Measurements from ENCODE around the gene NOC3L. TPM values are rescaled to one million over a fixed set of nuclear protein-coding genes. Genes with fewer than 3 reads are reported as not detected.

NOC3L gene
- 25.7 TPM for polyA plus RNA-seq (2013, experiment 1 of 2)
- 24.0 TPM for polyA plus RNA-seq (2013, experiment 2 of 2)

GRCh38 chr10:94362360-94363250, at the start of gene NOC3L:
NOC3L (minus strand) TSS chr10:94362939; CDS start chr10:94362838, 101 bp downstream.
- peaks cover 34% of the 10 kb centered on the region for H3K27me3 ChIP-seq (ENCODE audit: insufficient read depth, low read length)
- peak within 1 kb of the TSS; percentile 73 for H3K27ac ChIP-seq (ENCODE audit: low read depth, low read length)
- H3K36me3 ChIP-seq (ENCODE audit: insufficient read depth, low read length) = peaks cover 39% of the 10 kb centered on the region
- H3K9me3 ChIP-seq (ENCODE audit: insufficient read depth, low read depth, low read length) = no peaks in the 10 kb centered on the region
- 1% methylated on average over 55 of the region's 55 CpGs for WGBS
- peak within 1 kb of the TSS; percentile 86 for H3K9ac ChIP-seq (ENCODE audit: low read depth, low read length)
- H3K4me1 ChIP-seq (ENCODE audit: insufficient read depth, low read length) = peaks cover 13% of the 10 kb centered on the region
- H3K4me3 ChIP-seq (ENCODE audit: low read length) = peak within 1 kb of the TSS; percentile 99

GRCh38 chr10:94412449-94412848, 49.7 kb upstream of the NOC3L start:
- H3K9me3 ChIP-seq (ENCODE audit: insufficient read depth, low read depth, low read length) = no peaks in the 10 kb centered on the region
- no peak overlapping the region for H3K4me3 ChIP-seq (ENCODE audit: low read length)
- H3K27me3 ChIP-seq (ENCODE audit: insufficient read depth, low read length) = no peaks in the 10 kb centered on the region
- H3K9ac ChIP-seq (ENCODE audit: low read depth, low read length) = no peak overlapping the region
- peaks cover 2% of the 10 kb centered on the region; the same call in 1 of the 2 replicates for H3K4me1 ChIP-seq (ENCODE audit: insufficient read depth, low read length)
- H3K27ac ChIP-seq (ENCODE audit: low read depth, low read length) = no peak overlapping the region
- no peaks in the 10 kb centered on the region for H3K36me3 ChIP-seq (ENCODE audit: insufficient read depth, low read length)
- WGBS = 97% methylated on average over 3 of the region's 3 CpGs

GRCh38 chr10:94411304-94411703, 48.6 kb upstream of the NOC3L start:
- Histone ChIP-seq H3K9ac (ENCODE audit: low read depth, low read length) (no peak overlapping the region), H3K27ac (ENCODE audit: low read depth, low read length) (no peak overlapping the region), H3K9me3 (ENCODE audit: insufficient read depth, low read depth, low read length) (no peaks in the 10 kb centered on the region), H3K4me3 (ENCODE audit: low read length) (no peak overlapping the region), H3K4me1 (ENCODE audit: insufficient read depth, low read length) (peaks cover 2% of the 10 kb centered on the region; the same call in 1 of the 2 replicates), H3K27me3 (ENCODE audit: insufficient read depth, low read length) (peaks cover 7% of the 10 kb centered on the region; the same call in 1 of the 2 replicates), H3K36me3 (ENCODE audit: insufficient read depth, low read length) (no peaks in the 10 kb centered on the region)
- WGBS = 95% methylated on average over 3 of the region's 3 CpGs

- H3K4me3 ChIP-seq (ENCODE audit: low read length) = no peak overlapping the region
- WGBS = 76% methylated on average over 7 of the region's 7 CpGs
- H3K36me3 ChIP-seq (ENCODE audit: insufficient read depth, low read length) = no peaks in the 10 kb centered on the region
- H3K9ac ChIP-seq (ENCODE audit: low read depth, low read length) = no peak overlapping the region
- no peak overlapping the region for H3K27ac ChIP-seq (ENCODE audit: low read depth, low read length)
- H3K27me3 ChIP-seq (ENCODE audit: insufficient read depth, low read length) = peaks cover 25% of the 10 kb centered on the region
- peaks cover 2% of the 10 kb centered on the region; the same call in 1 of the 2 replicates for H3K4me1 ChIP-seq (ENCODE audit: insufficient read depth, low read length)
- H3K9me3 ChIP-seq (ENCODE audit: insufficient read depth, low read depth, low read length) = no peaks in the 10 kb centered on the region
These were observed 46.4 kb upstream of the NOC3L start for GRCh38 chr10:94409021-94409657.

GRCh38 chr10:94407668-94408067, 44.9 kb upstream of the NOC3L start:
- Histone ChIP-seq H3K9ac (ENCODE audit: low read depth, low read length) (no peak overlapping the region), H3K4me3 (ENCODE audit: low read length) (no peak overlapping the region), H3K27ac (ENCODE audit: low read depth, low read length) (no peak overlapping the region), H3K9me3 (ENCODE audit: insufficient read depth, low read depth, low read length) (no peaks in the 10 kb centered on the region), H3K4me1 (ENCODE audit: insufficient read depth, low read length) (peaks cover 8% of the 10 kb centered on the region; the same call in 1 of the 2 replicates), H3K27me3 (ENCODE audit: insufficient read depth, low read length) (peaks cover 40% of the 10 kb centered on the region), H3K36me3 (ENCODE audit: insufficient read depth, low read length) (no peaks in the 10 kb centered on the region)
- WGBS = 87% methylated on average over 3 of the region's 3 CpGs

- Histone ChIP-seq H3K27me3 (ENCODE audit: insufficient read depth, low read length) (peaks cover 42% of the 10 kb centered on the region), H3K9me3 (ENCODE audit: insufficient read depth, low read depth, low read length) (no peaks in the 10 kb centered on the region), H3K27ac (ENCODE audit: low read depth, low read length) (no peak overlapping the region), H3K9ac (ENCODE audit: low read depth, low read length) (no peak overlapping the region), H3K36me3 (ENCODE audit: insufficient read depth, low read length) (no peaks in the 10 kb centered on the region), H3K4me3 (ENCODE audit: low read length) (no peak overlapping the region), H3K4me1 (ENCODE audit: insufficient read depth, low read length) (peaks cover 8% of the 10 kb centered on the region; the same call in 1 of the 2 replicates)
These were observed 42.7 kb upstream of the NOC3L start for GRCh38 chr10:94405406-94405805.

- peaks cover 42% of the 10 kb centered on the region for H3K27me3 ChIP-seq (ENCODE audit: insufficient read depth, low read length)
- no peaks in the 10 kb centered on the region for H3K9me3 ChIP-seq (ENCODE audit: insufficient read depth, low read depth, low read length)
- WGBS = 2% methylated on average over 51 of the region's 51 CpGs
- no peaks in the 10 kb centered on the region for H3K36me3 ChIP-seq (ENCODE audit: insufficient read depth, low read length)
- H3K27ac ChIP-seq (ENCODE audit: low read depth, low read length) = no peak overlapping the region
- 0 out of 2 replicates have a peak, but pooled peaks cover 5% of the 10 kb centered on the region for H3K4me1 ChIP-seq (ENCODE audit: insufficient read depth, low read length)
- peak overlapping the region; percentile 76 for H3K4me3 ChIP-seq (ENCODE audit: low read length)
- H3K9ac ChIP-seq (ENCODE audit: low read depth, low read length) = no peak overlapping the region
These were observed 40.9 kb upstream of the NOC3L start for GRCh38 chr10:94403380-94404213.

GRCh38 chr10:94402843-94403379, 40.2 kb upstream of the NOC3L start:
- WGBS = under 1% methylated on average over 77 of the region's 77 CpGs

GRCh38 chr10:94402204-94402842, 39.6 kb upstream of the NOC3L start, which contains the start of gene TBC1D12:
TBC1D12 (plus strand) TSS chr10:94402541; CDS start chr10:94402614, 73 bp downstream.
- H3K9me3 ChIP-seq (ENCODE audit: insufficient read depth, low read depth, low read length) = no peaks in the 10 kb centered on the region
- H3K4me1 ChIP-seq (ENCODE audit: insufficient read depth, low read length) = 0 out of 2 replicates have a peak, but pooled peaks cover 5% of the 10 kb centered on the region
- no peaks in the 10 kb centered on the region for H3K36me3 ChIP-seq (ENCODE audit: insufficient read depth, low read length)
- H3K9ac ChIP-seq (ENCODE audit: low read depth, low read length) = peak within 1 kb of the TSS; percentile 53; the same call in 1 of the 2 replicates
- under 1% methylated on average over 56 of the region's 56 CpGs for WGBS
- peak within 1 kb of the TSS; percentile 76 for H3K4me3 ChIP-seq (ENCODE audit: low read length)
- no peak within 1 kb of the TSS for H3K27ac ChIP-seq (ENCODE audit: low read depth, low read length)
- H3K27me3 ChIP-seq (ENCODE audit: insufficient read depth, low read length) = peaks cover 42% of the 10 kb centered on the region

More at GRCh38 chr10:94402843-94403379, 40.2 kb upstream of the NOC3L start:
- no peaks in the 10 kb centered on the region for H3K36me3 ChIP-seq (ENCODE audit: insufficient read depth, low read length)
- no peak overlapping the region for H3K27ac ChIP-seq (ENCODE audit: low read depth, low read length)
- H3K9ac ChIP-seq (ENCODE audit: low read depth, low read length) = peak overlapping the region; percentile 53; the same call in 1 of the 2 replicates
- H3K4me3 ChIP-seq (ENCODE audit: low read length) = peak overlapping the region; percentile 76
- H3K4me1 ChIP-seq (ENCODE audit: insufficient read depth, low read length) = 0 out of 2 replicates have a peak, but pooled peaks cover 5% of the 10 kb centered on the region
- H3K27me3 ChIP-seq (ENCODE audit: insufficient read depth, low read length) = peaks cover 42% of the 10 kb centered on the region
- H3K9me3 ChIP-seq (ENCODE audit: insufficient read depth, low read depth, low read length) = no peaks in the 10 kb centered on the region

- Histone ChIP-seq H3K27ac (ENCODE audit: low read depth, low read length) (no peak overlapping the region), H3K9me3 (ENCODE audit: insufficient read depth, low read depth, low read length) (no peaks in the 10 kb centered on the region), H3K4me3 (ENCODE audit: low read length) (no peak overlapping the region), H3K27me3 (ENCODE audit: insufficient read depth, low read length) (peaks cover 13% of the 10 kb centered on the region), H3K4me1 (ENCODE audit: insufficient read depth, low read length) (0 out of 2 replicates have a peak, but pooled peaks cover 2% of the 10 kb centered on the region), H3K36me3 (ENCODE audit: insufficient read depth, low read length) (no peaks in the 10 kb centered on the region), H3K9ac (ENCODE audit: low read depth, low read length) (no peak overlapping the region)
- 93% methylated on average over 6 of the region's 6 CpGs for WGBS
These were observed 36.0 kb upstream of the NOC3L start for GRCh38 chr10:94398762-94399161.

Measured in HUES64 (cell line).